Measurements from ENCODE around the gene NDRG3. TPM values are rescaled to one million over a fixed set of nuclear protein-coding genes. Genes with fewer than 3 reads are reported as not detected.

Gene NDRG3
- total and polyA plus RNA-seq, 9 donors: 16.7 to 66.0 (median 24.1) TPM

DNA sequence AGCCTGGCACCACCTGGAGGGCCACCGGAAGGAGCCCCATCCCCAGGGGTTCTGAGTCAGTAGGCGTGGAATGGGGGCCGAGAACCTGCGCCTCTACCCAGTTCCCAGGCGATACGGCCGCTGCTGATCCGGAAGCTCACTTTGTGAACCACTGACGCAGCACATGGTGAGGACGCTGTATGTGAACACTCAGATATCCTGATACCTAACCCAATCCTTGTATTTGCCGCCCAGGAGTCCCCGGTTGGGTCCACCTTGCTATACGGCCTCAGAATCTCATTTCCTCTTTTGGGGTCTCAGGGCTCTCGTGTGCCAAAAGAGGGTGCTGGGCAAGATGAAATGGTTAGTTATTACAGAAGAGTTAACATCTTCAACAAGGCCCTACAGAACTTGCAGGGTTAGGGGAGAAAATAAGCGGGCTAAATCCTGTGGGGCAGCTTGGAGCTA, 140.9 kb downstream of the NDRG3 start:
- TF ChIP-seq EP300 (IDR thresholded peaks at IDR 0.05) (no peak), POLR2A (IDR thresholded peaks at IDR 0.05) (no peak)
- TF ChIP-seq, protein P1, sequence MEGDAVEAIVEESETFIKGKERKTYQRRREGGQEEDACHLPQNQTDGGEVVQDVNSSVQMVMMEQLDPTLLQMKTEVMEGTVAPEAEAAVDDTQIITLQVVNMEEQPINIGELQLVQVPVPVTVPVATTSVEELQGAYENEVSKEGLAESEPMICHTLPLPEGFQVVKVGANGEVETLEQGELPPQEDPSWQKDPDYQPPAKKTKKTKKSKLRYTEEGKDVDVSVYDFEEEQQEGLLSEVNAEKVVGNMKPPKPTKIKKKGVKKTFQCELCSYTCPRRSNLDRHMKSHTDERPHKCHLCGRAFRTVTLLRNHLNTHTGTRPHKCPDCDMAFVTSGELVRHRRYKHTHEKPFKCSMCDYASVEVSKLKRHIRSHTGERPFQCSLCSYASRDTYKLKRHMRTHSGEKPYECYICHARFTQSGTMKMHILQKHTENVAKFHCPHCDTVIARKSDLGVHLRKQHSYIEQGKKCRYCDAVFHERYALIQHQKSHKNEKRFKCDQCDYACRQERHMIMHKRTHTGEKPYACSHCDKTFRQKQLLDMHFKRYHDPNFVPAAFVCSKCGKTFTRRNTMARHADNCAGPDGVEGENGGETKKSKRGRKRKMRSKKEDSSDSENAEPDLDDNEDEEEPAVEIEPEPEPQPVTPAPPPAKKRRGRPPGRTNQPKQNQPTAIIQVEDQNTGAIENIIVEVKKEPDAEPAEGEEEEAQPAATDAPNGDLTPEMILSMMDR (IDR thresholded peaks at IDR 0.05): no peak
- intact Hi-C loops (cut with DNase I): loop anchor here in 3 of 4 donors (5.0 to 10.0 kb wide), 2 partner anchors 48 to 400 kb away; no protein-coding TSS in a partner anchor
- 39 to 53% (median 49%) methylated on average over 15 of the region's 15 CpGs for WGBS, 3 donors

More for the DNA sequence above, 140.9 kb downstream of the NDRG3 start:
- Histone ChIP-seq H3K9me3 (no peaks in the 10 kb centered on the region), H3K36me3 (no peaks in the 10 kb centered on the region), H3K27me3 (no peaks in the 10 kb centered on the region), H3K4me1 (ENCODE audit: insufficient read depth) (peaks cover 8% of the 10 kb centered on the region), H3K4me3 (peak overlapping the region; percentile 12), H3K27ac (peak overlapping the region; percentile 37 to 64)
- peak; percentile 27 to 59 (median 48) for DNase-seq

Small RNA genes within 50 kb of the gene (small RNA-seq; reads per million reads assigned to genes)
- not detected for gene RF00019

Other genes with a start within 250 kb of the NDRG3 start
- gene MYL9, start 204.6 kb downstream of the NDRG3 start, total RNA-seq: 1,000 to 10,000 TPM in 1 of 7 donors, 100 to 1,000 TPM in 5, 10 to 100 TPM in 1; 69.5 to 1,408 (median 681) TPM
- gene MYL9, start 204.6 kb downstream of the NDRG3 start, polyA plus RNA-seq: 100 to 1,000 TPM; 269 to 691 TPM
- 10 to 100 TPM; 19.2 to 39.2 (median 26.0) TPM for gene TGIF2, start 172.5 kb downstream of the NDRG3 start, total RNA-seq
- gene TGIF2, start 172.5 kb downstream of the NDRG3 start, polyA plus RNA-seq: 10 to 100 TPM; 12.6 to 21.6 TPM
- gene RAB5IF, start 140.3 kb downstream of the NDRG3 start, total RNA-seq: 10 to 100 TPM; 35.6 to 61.0 (median 40.9) TPM
- gene RAB5IF, start 140.3 kb downstream of the NDRG3 start, polyA plus RNA-seq: 10 to 100 TPM; 29.6 to 59.0 TPM
- gene SLA2, start 99.9 kb downstream of the NDRG3 start, total RNA-seq: under 1 TPM in 6 of 7 donors, not detected in 1; 0.10 to 0.46 (median 0.29) TPM
- 1 to 10 TPM in 1 of 2 donors, under 1 TPM in 1; 0.24 to 1.1 TPM for gene SLA2, start 99.9 kb downstream of the NDRG3 start, polyA plus RNA-seq
- gene DSN1, start 27.7 kb upstream of the NDRG3 start, total RNA-seq: 1 to 10 TPM; 3.3 to 7.0 (median 5.1) TPM
- gene DSN1, start 27.7 kb upstream of the NDRG3 start, polyA plus RNA-seq: 1 to 10 TPM; 6.2 to 6.4 TPM
- under 1 TPM in 3 of 7 donors, not detected in 4; 0.10 to 0.95 (median 0.92) TPM for gene TLDC2, start 130.0 kb upstream of the NDRG3 start, total RNA-seq
- gene TLDC2, start 130.0 kb upstream of the NDRG3 start, polyA plus RNA-seq: under 1 TPM; 0.11 to 0.33 TPM
- gene SAMHD1, start 205.6 kb upstream of the NDRG3 start, total RNA-seq: 100 to 1,000 TPM in 4 of 7 donors, 10 to 100 TPM in 3; 25.4 to 161 (median 103) TPM
- 100 to 1,000 TPM in 1 of 2 donors, 10 to 100 TPM in 1; 43.7 to 184 TPM for gene SAMHD1, start 205.6 kb upstream of the NDRG3 start, polyA plus RNA-seq